Endothelial cell (in vitro differentiated cells): ENCODE data around the gene SLC35C1. TPM values are rescaled to one million over a fixed set of nuclear protein-coding genes. Genes with fewer than 3 reads are reported as not detected.
"Not testable (repeated sequence)": the region's sequence is repeated elsewhere in the genome, so short reads cannot be mapped to it uniquely, and the experiment has no call there.

Experiments
- DNase-seq: peaks from one replicate; pipeline ENCODE4 v3.0.0; 2021; ENCODE audit warnings: low spot score
- H3K27ac Mint-ChIP-seq: one replicate; pipeline ENCODE4 v1.8.0; 2021; ENCODE audit warnings: mixed read lengths, inconsistent platforms; ENCODE audit not compliant: unreplicated experiment
- H3K27me3 Mint-ChIP-seq: one replicate; pipeline ENCODE4 v1.8.0; 2021; ENCODE audit warnings: mild to moderate bottlenecking, moderate library complexity, mixed read lengths, inconsistent platforms; ENCODE audit not compliant: unreplicated experiment
- H3K36me3 Mint-ChIP-seq: one replicate; pipeline ENCODE4 v1.8.0; 2021; ENCODE audit warnings: mild to moderate bottlenecking, low read depth, mixed read lengths, inconsistent platforms; ENCODE audit not compliant: unreplicated experiment
- H3K4me1 Mint-ChIP-seq: one replicate; pipeline ENCODE4 v1.8.0; 2021; ENCODE audit warnings: mild to moderate bottlenecking, mixed read lengths, inconsistent platforms; ENCODE audit not compliant: unreplicated experiment
- H3K4me3 Mint-ChIP-seq: one replicate; pipeline ENCODE4 v1.8.0; 2021; ENCODE audit warnings: mild to moderate bottlenecking, mixed read lengths, inconsistent platforms; ENCODE audit not compliant: unreplicated experiment
- H3K9me3 Mint-ChIP-seq: one replicate; pipeline ENCODE4 v1.8.0; 2021; ENCODE audit warnings: mixed read lengths, inconsistent platforms; ENCODE audit not compliant: unreplicated experiment
- CTCF ChIP-seq: fragments of 200-600 bp; sonication (generic); IDR thresholded peaks from one replicate; pipeline ENCODE4 v1.5.0; 2021; ENCODE audit warnings: antibody characterized with exemption; ENCODE audit not compliant: unreplicated experiment
- total RNA-seq: library from RNA; stranded (reverse); fragmentation: NEBNext Ultra II Directional; extraction: Animal tissue kit (Norgen Biotek cat#: 25700); gene quantifications from one replicate; pipeline ENCODE4 v1.2.1, GENCODE V29; 2021; ENCODE audit not compliant: unreplicated experiment

Gene SLC35C1
- total RNA-seq, 1 donor from 2014 or later = 13.9 TPM

GRCh38 chr11:45806072-45806933 is 1.4 kb downstream of the SLC35C1 start:
- no peak for TF ChIP-seq CTCF
- H3K36me3 Mint-ChIP-seq = peaks cover 13% of the 10 kb centered on the region
- H3K9me3 Mint-ChIP-seq = no peaks in the 10 kb centered on the region
- H3K4me1 Mint-ChIP-seq = peaks cover 24% of the 10 kb centered on the region
- H3K27ac Mint-ChIP-seq = no peak overlapping the region
- DNase-seq = no peak
- peak overlapping the region; percentile 94 for H3K4me3 Mint-ChIP-seq
- peaks cover 13% of the 10 kb centered on the region for H3K27me3 Mint-ChIP-seq

- DNase-seq = no peak
- peaks cover 24% of the 10 kb centered on the region for H3K4me1 Mint-ChIP-seq
- peak overlapping the region; percentile 34 for H3K4me3 Mint-ChIP-seq
- peaks cover 13% of the 10 kb centered on the region for H3K27me3 Mint-ChIP-seq
- no peak for TF ChIP-seq CTCF
- H3K36me3 Mint-ChIP-seq = peaks cover 13% of the 10 kb centered on the region
- no peaks in the 10 kb centered on the region for H3K9me3 Mint-ChIP-seq
- H3K27ac Mint-ChIP-seq = no peak overlapping the region
These were observed 2.2 kb downstream of the SLC35C1 start for GRCh38 chr11:45806937-45807791.

GRCh38 chr11:45807792-45808238 is 2.9 kb downstream of the SLC35C1 start:
- peaks cover 24% of the 10 kb centered on the region for H3K4me1 Mint-ChIP-seq
- H3K4me3 Mint-ChIP-seq = no peak overlapping the region
- TF ChIP-seq CTCF = no peak

GRCh38 chr11:45808427-45808826 is 3.5 kb downstream of the SLC35C1 start:
- H3K36me3 Mint-ChIP-seq = peaks cover 13% of the 10 kb centered on the region
- DNase-seq, H3K27ac Mint-ChIP-seq, H3K4me3 Mint-ChIP-seq, H3K27me3 Mint-ChIP-seq, H3K9me3 Mint-ChIP-seq: not testable (repeated sequence)
- peaks cover 24% of the 10 kb centered on the region for H3K4me1 Mint-ChIP-seq

More at GRCh38 chr11:45807792-45808238, 2.9 kb downstream of the SLC35C1 start:
- no peaks in the 10 kb centered on the region for H3K9me3 Mint-ChIP-seq
- peaks cover 9% of the 10 kb centered on the region for H3K27me3 Mint-ChIP-seq
- no peak for DNase-seq
- H3K36me3 Mint-ChIP-seq = peaks cover 13% of the 10 kb centered on the region
- H3K27ac Mint-ChIP-seq = no peak overlapping the region

- H3K36me3 Mint-ChIP-seq = peaks cover 10% of the 10 kb centered on the region
- no peak overlapping the region for H3K27ac Mint-ChIP-seq
- no peak overlapping the region for H3K4me3 Mint-ChIP-seq
- H3K4me1 Mint-ChIP-seq = peaks cover 24% of the 10 kb centered on the region
- no peaks in the 10 kb centered on the region for H3K9me3 Mint-ChIP-seq
- H3K27me3 Mint-ChIP-seq = peaks cover 7% of the 10 kb centered on the region
- no peak for TF ChIP-seq CTCF
- no peak for DNase-seq
These were observed 4.8 kb downstream of the SLC35C1 start for GRCh38 chr11:45809456-45810395.
